Amygdala (tissue), 56 donors: Measurements from ENCODE around the gene CLEC16A.

ENCODE experiments used
- DNase-seq, 56 donors: peaks; one replicate each; lab custom pipeline; 2025; lab: John Stamatoyannopoulos, UW

The CLEC16A gene

DNA sequence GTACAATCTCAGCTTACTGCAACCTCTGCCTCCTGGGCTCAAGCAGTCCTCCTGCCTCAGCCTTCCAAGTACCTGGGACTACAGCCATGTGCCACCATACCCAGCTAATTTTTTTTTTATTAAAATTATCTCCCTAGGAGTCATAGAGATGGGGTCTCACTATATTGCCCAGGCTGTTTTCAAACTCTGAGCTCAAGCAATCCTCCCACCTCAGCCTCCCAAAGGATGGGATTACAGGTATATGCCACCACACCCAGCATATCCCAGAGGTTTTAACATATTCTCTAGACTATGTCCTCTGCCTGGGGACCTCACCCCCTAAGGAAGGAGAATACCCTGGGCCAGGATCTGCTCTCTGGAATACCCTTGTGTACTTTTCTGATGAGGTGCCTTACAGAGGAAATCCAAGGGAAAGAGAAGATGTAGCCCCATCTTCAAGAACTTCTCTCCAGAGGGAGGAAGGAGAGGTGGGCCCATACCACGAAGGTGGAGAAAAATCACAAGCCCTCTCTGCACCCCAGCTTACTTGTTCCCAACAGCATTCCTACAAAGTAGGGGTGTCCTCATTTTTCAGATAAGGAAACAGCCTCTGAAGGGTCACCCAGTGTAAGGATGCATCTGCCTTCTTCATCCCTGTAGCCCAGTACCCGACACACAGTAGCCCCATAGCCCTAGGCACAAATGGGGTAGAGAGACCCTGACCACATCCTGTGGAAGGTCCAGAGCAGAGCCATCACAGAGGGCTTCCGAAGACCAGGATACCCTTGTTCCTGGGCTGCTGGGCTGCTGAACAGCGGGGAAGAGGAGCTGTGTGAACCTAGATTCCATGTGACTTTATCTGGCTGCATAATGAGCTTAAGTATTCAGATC lies 160.0 kb downstream of the CLEC16A start:
- DNase-seq, result no peak

DNA sequence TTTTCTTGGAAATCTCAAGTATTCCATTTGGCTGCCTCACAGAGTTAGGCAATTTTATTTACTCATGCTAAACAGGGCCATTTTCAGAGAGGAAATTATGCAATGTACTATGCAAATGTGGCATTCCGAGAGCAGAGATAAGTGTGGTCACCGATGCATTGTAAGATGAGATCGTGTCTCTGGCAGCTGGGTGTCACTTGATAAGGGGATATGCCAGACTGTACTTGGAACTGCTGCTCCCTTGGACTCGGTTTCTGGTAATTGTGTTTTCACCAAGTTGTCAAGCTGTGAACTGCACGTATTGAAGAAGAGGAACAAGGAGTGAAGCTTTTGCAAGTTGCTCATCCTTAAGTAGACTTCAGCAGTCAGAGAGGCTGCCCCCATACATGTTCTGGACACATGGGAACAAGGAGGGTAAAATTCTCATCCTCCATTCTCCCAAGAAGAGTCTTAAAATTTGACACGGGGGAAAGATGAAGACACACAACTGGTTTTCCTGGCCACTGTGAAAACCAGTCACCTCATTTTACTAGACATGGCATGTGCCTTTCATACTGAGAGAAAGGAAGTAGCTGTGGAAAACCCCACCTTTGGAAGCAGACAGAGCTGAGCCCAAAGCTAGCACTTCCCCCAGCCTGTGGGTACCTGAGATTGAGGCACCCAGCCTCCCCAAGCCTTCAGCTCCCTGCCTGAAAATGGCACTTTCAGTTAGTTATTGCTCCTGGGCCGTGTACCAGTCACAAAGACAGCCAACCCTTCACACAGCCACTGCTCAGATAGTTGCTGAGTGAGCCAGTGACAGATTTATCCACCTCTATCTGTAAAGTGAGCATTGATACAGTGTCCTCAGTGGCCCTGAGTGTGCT lies 160.9 kb downstream of the CLEC16A start:
- DNase-seq, result peak in 2 of 56 donors; percentile 8

DNA sequence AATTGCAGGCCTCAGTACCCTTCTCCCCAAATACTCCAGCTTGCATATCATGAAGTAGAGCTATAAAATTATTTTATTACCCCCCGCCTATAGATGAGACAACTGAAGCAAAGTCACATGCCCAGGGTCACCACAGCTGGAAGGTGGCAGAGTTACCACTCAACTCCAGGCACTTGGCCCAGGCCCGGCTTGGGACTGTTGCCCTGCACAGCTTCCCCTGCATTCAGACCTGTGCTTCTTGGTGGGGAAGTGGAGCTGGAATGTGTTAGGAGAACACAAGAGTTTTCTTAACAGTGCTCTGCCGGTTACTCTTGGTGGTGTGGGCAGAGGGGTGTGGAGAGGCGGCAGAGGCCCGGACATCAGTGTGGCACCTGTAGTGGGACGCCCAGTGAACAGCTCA lies 162.4 kb downstream of the CLEC16A start:
- no peak for DNase-seq

DNA sequence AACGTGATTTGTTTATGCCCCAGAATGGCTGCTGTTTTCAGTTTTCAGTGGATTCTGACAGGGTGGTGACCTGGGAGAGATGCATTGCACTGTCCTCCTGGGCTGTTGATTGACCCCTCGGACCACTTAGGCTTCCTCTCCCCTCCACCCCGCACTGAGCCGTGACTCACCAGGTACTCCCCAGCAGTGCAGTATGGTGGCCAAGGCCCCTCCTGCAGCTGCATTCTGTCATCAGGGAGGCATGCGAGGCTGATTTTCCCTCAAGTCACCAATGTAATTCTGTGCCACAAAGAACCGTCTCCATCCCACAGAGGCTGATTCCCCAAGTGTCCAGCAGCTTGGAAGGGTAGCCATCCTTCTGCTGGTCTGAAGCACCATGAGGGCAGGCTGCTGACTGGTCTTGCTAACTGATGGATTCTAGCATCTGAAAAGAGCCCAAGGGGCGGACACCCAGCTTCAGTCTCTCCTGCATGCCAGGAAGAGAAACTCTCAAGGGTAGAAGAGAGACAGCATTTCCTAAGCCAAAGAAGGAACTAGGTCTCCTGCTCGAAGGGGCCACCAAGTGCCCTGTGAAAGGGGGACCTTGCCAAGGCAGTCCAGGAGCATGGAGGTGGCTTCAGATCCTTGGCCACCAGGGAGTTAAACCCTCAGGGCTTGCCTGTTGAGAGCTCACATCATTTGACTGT lies 163.6 kb downstream of the CLEC16A start:
- DNase-seq, result no peak

DNA sequence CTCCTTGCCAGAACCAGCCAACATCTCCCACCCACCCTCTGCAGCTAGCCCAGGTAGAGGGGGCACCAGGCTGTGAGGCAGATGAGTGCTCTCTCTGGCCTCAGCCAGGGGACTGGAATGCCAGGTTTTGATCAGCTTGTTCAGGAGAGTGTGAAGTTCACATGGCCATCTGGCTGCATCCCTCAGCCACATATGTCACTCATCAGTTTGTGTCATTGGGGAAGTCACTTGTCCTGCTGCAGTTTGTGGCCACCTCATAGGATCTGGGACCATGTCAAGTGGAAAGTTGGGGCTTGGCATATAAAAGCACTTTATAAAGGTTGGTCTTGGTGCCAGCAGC lies 164.1 kb downstream of the CLEC16A start:
- DNase-seq, result no peak

DNA sequence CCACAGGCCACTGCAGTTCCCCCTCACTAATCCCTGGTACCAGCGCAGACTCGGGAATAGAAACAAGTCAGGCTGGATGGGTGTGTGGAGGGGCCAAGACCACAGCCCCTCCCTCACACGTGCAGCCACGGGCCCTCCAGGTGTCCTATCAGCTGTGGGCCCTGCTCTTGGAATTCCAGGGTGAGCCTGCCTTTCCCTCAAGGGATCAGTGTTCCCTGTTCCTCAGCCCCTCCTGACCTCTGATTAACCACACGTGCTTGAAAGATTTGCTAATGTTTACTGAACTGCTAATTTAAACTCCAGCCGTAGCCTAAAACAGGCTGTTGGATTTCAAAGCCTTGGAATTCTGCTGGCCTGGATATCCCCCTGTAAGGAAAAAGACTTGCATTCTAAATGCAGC lies 165.2 kb downstream of the CLEC16A start:
- no peak for DNase-seq

DNA sequence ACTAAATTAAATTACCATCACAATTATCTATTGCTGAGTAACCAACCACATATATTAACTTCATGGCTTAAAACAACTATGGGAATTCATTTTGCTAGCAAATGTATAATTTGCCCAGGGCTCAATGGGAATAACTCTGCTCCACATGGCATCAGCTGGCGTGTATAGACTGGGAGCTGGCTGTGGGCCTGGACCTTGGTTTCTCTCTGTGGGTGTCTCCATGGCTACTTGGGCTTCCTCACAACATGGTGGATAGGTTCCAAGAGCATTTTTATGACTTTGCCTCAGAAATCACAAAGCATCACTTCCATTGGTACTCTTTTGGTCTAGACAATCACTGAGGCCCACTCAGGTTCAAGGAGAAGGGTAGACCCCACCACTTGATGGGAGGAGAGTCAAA lies 166.8 kb downstream of the CLEC16A start:
- DNase-seq, result no peak

DNA sequence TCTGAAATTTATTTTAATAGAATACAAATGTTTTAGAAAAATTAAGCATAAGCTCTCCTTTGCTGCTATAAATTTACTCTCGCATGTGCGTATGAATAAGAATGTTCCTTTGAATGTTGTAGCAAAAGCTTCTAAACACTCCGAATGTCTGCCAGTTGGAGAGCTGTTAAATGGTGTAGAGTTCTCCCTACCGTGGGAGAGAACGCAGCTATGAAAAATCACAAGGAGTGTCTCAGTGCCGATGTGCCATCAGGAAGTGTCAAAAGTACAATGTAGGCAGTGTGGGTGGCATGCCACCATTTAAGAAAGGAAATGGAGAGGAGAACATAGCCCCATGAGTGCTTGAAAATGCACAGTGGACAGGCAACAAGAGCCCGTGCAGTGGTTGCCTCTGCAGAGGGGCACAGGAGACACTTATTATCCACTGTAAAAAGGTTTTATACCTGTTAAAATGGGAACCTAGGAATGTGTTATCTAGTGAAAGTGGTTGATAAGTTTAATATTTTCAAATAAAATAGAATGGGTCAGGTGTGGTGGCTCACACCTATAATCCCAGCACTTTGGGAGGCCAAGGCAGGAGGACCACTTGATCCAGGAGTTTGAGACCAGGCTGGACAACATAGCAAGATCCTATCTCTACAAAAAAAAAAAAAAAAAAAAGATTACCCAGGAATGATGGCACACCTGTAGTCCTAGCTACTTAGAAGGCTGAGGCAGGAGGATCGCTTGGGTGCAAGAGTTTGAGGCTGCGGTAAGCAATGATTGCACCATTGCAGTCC lies 167.7 kb downstream of the CLEC16A start:
- DNase-seq, result peak in 1 of 56 donors; percentile 7

DNA sequence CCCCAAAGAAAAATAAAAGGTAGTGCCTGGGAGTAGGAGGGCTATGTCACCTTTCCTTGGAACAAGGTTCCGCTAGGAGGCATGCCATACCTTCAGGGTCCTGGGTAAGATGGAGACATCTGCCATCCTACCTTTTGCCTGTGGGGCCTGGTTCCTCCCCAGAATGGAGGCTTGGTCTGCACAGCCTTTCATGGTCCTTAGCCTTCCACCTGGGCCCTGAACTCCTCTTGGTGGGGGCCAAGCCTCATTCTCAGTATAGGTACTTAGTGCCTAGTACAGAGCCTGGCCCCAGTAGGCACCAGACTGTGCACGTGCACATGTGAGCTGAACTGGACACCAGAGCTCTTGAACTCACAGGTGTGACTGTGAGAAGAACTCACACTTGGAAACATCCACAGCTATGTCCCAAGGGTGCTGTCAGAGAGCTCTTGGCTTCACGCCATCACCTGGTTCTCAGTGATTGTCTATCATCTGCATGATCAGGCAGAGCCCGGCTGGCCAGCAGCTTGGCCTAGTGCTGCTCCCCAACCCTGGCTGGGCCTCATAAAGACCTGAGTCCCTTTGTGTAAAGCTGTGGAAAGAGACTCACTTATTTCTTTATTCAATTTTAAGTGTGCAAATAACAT lies 168.5 kb downstream of the CLEC16A start:
- no peak for DNase-seq

DNA sequence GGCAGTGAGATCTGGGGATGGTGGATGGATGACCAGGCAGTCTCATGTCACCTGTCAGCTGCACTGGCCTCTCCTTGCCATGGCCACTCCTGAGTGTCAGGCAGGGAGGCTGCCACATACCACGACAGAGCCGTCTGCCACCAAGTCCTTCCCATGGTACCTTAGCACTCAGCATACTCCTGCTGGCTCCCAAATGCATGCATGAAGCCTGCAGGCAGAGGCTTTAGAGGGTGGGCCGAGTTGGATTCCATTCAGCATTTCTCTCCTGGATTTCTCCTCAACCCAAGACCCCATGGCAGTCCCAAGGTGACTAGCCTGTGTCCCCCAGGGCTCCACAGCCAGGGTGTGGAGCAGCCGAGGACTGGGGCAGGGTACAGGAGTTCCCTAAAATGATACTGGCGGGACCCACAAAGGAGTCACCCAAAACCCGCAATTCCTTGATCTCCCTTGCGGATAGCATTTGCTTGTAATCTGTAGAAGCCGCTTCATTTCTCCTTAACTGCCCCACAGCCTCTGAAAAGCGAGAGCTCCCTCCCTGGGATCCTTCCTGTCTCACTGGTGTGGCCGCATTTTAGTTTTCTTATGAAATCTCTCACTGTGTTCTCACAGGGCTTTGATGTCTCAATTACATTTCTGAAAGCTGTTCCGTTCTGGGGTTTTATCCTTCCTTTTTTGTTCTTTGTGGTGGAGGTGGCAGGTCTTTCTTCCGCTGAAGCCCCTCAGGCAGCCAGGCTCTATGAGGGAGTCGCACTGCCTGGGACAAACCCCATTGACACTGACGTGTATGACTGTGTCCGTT lies 170.2 kb downstream of the CLEC16A start:
- no peak for DNase-seq

DNA sequence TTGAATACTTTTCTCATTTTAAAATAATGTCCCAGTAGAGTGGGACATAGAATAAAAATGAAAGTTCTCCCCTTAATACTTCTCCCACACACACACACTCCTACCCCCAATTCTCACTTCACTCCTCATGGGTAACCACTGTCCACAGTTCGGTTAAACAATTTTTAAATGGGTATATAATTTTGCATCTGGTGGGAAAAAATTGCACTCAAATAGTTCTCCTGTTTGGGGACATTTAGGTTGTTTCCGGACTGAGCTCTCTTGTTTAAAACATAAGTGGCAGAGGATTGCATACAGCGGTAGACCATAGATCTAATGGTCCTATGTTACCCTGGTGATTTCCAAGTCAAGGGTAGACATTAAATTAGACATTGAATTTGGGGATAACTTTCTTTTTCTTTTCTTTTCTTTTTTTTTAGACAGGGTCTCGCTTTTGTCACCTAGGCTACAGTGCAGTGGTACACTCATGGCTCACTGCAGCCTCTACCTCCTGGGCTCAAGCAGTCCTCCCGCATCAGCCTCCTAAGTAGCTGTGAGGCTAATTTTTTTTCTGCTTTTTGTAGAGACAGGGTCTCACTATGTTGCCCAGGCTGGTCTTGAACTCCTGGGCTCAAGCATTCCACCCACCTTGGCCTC lies 173.3 kb downstream of the CLEC16A start:
- DNase-seq, result no peak

DNA sequence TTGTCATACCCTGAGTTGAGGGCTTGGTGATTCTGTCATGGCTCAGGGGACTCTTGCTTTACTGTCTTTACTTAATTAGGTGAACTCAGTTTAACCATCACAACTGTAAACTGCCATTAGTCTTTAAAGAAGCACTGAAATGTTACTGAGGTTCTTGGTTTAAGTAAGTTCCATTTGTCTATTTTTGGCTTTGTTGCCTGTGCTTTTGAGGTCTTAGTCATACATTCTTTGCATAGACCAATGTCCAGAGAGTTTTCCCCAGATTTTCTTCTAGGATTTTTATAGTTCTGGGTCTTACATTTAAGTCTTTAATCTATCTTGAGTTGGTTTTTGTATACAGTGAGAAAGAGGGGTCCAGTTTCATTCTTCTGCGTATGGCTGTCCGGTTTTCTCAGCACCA lies 174.1 kb downstream of the CLEC16A start:
- DNase-seq, result no peak

DNA sequence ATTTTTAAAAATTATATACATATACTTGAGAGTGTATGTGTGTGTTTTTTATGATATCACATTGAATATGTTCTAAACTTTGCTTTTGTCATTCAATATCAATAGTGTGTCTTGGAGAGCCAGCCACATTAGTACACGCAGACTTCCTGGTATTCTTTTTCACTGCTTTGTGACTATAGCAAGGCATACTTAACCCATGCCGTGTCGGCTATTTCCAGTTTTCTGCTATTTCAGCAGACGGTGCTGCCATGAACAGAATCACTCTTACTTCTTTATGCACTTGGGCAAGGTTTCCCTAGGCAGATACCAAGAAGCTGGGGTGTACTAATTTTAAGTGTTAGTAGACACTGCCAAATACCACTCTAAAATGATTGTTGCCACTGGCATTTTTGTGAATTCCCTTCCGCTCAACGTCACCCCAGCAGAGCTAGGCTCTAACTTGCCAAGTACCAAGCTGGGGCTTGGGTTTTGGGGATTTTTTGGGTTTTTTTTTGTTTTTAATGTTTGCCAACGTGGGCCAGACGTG lies 176.8 kb downstream of the CLEC16A start:
- no peak for DNase-seq

DNA sequence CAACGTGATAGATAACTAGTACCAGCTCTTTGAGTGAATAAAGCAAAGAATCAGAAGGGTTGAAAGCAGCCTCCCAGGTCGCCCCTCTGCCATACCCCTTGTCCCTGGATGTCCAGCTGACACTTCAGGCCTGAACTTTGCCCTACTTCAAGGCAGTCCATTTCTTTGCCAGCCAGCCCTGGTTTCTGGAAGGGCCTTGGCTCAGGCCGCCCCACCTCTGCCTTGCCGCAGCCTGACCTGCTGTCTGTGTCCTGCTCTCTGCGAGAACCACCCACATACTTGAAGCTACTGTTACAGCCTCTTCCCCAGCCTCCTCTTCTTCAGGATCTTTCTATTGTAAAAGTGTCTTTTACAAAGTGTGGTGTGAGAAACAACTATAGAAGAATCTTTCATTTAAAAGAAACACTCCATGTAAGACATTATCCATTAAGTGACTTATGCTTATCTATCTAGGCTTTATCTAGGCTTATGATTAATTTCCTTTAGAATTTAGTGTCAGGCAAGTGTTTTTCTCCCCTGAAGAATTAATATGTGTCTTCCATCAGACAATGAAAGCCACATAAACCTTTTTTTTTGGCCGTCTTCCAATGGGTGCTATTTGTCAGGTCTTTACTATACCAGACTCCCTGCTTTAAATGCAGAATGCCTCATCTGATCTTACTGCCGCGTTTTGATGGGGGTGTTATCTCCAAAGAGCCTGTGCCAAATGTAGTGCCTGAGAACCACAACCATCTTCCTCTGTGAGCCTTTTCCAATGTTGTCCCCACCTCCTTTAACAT lies 177.7 kb downstream of the CLEC16A start:
- no peak for DNase-seq

DNA sequence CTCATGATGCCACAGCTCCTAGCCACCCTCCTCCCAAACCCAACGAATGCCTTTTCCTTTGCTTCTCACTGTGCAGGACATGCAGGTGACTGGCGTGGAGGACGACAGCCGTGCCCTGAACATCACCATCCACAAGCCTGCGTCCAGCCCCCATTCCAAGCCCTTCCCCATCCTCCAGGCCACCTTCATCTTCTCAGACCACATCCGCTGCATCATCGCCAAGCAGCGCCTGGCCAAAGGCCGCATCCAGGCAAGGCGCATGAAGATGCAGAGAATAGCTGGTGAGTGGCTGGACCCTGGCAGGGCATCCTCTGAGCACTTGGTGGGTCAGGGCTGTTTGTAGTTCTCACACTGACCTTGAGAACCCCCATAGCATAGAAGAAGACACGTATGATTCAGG lies 179.3 kb downstream of the CLEC16A start:
- DNase-seq, result no peak

DNA sequence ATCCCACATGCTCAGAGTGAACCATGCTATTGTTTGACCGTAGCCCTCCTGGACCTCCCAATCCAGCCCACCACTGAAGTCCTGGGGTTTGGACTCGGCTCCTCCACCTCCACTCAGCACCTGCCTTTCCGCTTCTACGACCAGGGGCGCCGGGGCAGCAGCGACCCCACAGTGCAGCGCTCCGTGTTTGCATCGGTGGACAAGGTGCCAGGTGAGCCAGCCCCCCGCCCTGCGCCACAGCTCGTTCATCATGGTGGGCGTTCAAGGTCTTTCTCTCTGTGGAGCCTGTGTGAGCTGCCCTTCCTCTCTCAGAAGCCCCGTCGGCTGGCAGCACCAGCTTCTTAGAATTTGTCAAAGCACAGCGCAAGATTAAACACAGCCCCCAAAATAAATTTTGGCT lies 181.6 kb downstream of the CLEC16A start:
- no peak for DNase-seq

DNA sequence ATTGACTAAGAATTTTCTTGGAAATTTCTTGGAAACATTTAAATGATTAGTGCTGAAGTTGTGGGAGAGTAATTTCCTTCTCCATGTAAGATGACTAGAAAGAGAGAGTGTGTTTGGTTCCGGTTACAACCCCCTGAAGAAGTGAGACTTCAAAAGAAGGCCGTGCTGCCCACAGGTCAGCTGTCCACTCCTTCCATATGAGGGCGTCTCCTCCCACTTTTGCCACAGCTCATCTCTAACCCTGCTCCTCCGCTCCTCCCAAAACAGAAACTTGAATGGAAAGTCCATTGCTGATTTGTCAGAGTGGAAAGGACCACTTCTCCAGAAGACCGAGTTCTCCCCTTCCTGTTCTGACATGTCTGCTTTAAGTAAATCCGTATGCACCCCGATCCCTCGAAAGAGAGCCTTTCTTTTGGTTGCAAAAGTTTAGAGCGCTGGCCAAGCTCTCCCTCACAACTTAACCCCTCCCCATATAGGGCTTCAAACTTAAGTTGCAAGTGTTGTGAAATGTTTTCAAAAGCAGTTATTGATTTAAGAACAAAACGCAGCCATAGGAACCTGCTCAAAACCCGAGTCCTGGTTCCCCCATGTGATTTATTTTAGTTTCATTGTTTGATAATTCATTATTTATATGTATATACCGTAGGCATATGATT lies 182.2 kb downstream of the CLEC16A start:
- no peak for DNase-seq
